ENCODE measurements around the gene REXO4. TPM values are rescaled to one million over a fixed set of nuclear protein-coding genes. Genes with fewer than 3 reads are reported as not detected.
"Not testable (repeated sequence)": the region's sequence is repeated elsewhere in the genome, so short reads cannot be mapped to it uniquely, and the experiment has no call there.

The REXO4 gene
- total and polyA plus RNA-seq, 10 of the 15 experiments (the other 5 are each of a cell fraction or from before 2014, with no cell fraction given): 2.7 to 43.9 (median 30.5) TPM

DNA sequence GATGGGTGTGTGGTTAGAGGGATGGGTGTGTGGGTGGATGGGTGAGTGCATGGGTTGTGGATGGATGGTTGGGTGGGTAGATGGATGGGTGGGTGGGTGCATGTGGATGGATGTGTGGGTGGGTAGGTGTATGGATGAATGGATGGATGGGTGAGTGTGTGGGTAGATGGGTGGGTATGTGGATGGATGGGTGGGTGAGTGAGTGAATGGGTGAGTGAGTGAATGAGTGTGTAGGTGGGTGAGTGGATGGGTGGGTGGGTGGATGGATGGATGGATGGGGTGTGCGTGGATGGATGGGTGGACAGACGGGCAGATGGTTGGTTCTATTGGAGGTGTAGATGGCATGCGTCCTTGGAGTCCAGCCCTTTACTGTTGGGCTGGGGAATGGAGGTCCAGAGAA lies 24.4 kb downstream of the REXO4 start:
- BruUV-seq (replicated peaks): no TSS peak

DNA sequence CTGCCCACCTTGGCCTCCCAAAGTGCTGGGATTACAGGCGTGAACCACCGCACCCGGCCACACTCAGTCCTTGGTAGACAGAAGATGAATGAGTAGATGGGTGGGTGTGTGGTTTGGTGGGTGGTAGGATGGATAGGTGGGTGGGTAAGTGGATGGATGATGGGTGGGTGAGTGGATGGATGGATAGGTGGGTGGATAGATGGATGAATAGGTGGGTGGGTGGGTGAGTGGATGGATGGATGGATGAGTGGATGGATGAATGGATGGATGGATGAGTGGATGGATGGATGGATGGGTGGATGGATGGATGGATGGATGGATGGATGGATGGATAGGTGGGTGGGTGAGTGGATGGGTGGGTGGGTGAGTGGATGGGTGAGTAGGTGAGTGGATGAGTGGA lies 25.5 kb downstream of the REXO4 start:
- POLR2A ChIA-PET; H3K27me3 ChIP-seq (replicated peaks in 1 of 2; ENCODE audit: control insufficient read depth in 2 of 2, insufficient read depth in 2 of 2, low read length in 1 of 2); H4K20me1 ChIP-seq (ENCODE audit: control insufficient read depth, insufficient read depth); DNase-seq (ENCODE audit: low read depth, low spot score); ATAC-seq; in situ Hi-C loops (cut with MboI); BruUV-seq (replicated peaks); H3K9ac ChIP-seq (ENCODE audit: control insufficient read depth, insufficient read depth, low read length); CTCF ChIA-PET; FAIRE-seq; H2AFZ ChIP-seq (ENCODE audit: control insufficient read depth, low read depth, low read length); intact Hi-C loops (cut with micrococcal nuclease; ENCODE audit: unreplicated experiment); H3K4me2 ChIP-seq (ENCODE audit: control insufficient read depth, insufficient read depth); H3K9me3 ChIP-seq (replicated peaks; ENCODE audit: control insufficient read depth, insufficient read depth, low read length); RAD21 ChIA-PET (ENCODE audit: unreplicated experiment); SMC1A ChIA-PET (ENCODE audit: uncharacterized antibody, unreplicated experiment); H3K36me3 ChIP-seq (ENCODE audit: control insufficient read depth in 2 of 2, insufficient read depth in 2 of 2, low read length in 1 of 2); H3K27ac ChIP-seq (ENCODE audit: control insufficient read depth, insufficient read depth); H3K79me2 ChIP-seq (ENCODE audit: control insufficient read depth, insufficient read depth, low read length); H3K4me1 ChIP-seq (ENCODE audit: control insufficient read depth, insufficient read depth, low read length); H3K4me3 ChIP-seq: not testable (repeated sequence)
- 92% methylated on average over 3 of the region's 3 CpGs for WGBS (ENCODE audit: insufficient coverage, insufficient replicate concordance, low lambda C conversion rate, missing lambda C conversion rate)

More for the DNA sequence above, 24.4 kb downstream of the REXO4 start:
- RAD21 ChIA-PET (ENCODE audit: unreplicated experiment): interaction anchor here (1.2 kb wide), 1 partner anchor 16 kb away, joined by 4 read pairs; no protein-coding TSS in a partner anchor
- Histone ChIP-seq H3K36me3 (ENCODE audit: control insufficient read depth in 2 of 2, insufficient read depth in 2 of 2, low read length in 1 of 2) (no peaks in the 10 kb centered on the region), H3K9ac (ENCODE audit: control insufficient read depth, insufficient read depth, low read length) (no peak overlapping the region), H3K4me3 (no peak overlapping the region), H3K27ac (ENCODE audit: control insufficient read depth, insufficient read depth) (no peak overlapping the region), H2AFZ (ENCODE audit: control insufficient read depth, low read depth, low read length) (no peak overlapping the region), H3K4me2 (ENCODE audit: control insufficient read depth, insufficient read depth) (no peak overlapping the region), H3K4me1 (ENCODE audit: control insufficient read depth, insufficient read depth, low read length) (no peaks in the 10 kb centered on the region), H3K9me3 (replicated peaks; ENCODE audit: control insufficient read depth, insufficient read depth, low read length) (no peaks in the 10 kb centered on the region), H3K79me2 (ENCODE audit: control insufficient read depth, insufficient read depth, low read length) (no peaks in the 10 kb centered on the region), H4K20me1 (ENCODE audit: control insufficient read depth, insufficient read depth) (no peaks in the 10 kb centered on the region), H3K27me3 (replicated peaks in 1 of 2; ENCODE audit: control insufficient read depth in 2 of 2, insufficient read depth in 2 of 2, low read length in 1 of 2) (no peaks in the 10 kb centered on the region)
- WGBS (ENCODE audit: insufficient coverage, insufficient replicate concordance, low lambda C conversion rate, missing lambda C conversion rate): 80% methylated on average over 1 of the region's 3 CpGs
- CTCF ChIA-PET: no interaction called here
- in situ Hi-C loops (cut with MboI): no loop called here
- FAIRE-seq (no peak), DNase-seq (ENCODE audit: low read depth, low spot score) (no peak), ATAC-seq (no peak)
- SMC1A ChIA-PET (ENCODE audit: uncharacterized antibody, unreplicated experiment): no interaction called here
- intact Hi-C loops (cut with micrococcal nuclease; ENCODE audit: unreplicated experiment): no loop called here
- TF ChIP-seq WRNIP1 (IDR thresholded peaks at IDR 0.05; ENCODE audit: borderline replicate concordance, low read depth, low read length) (no peak), KAT2A (conservative IDR thresholded peaks at IDR 0.05; ENCODE audit: control insufficient read depth, low read depth, low read length) (no peak)
- TF ChIP-seq, protein P1, sequence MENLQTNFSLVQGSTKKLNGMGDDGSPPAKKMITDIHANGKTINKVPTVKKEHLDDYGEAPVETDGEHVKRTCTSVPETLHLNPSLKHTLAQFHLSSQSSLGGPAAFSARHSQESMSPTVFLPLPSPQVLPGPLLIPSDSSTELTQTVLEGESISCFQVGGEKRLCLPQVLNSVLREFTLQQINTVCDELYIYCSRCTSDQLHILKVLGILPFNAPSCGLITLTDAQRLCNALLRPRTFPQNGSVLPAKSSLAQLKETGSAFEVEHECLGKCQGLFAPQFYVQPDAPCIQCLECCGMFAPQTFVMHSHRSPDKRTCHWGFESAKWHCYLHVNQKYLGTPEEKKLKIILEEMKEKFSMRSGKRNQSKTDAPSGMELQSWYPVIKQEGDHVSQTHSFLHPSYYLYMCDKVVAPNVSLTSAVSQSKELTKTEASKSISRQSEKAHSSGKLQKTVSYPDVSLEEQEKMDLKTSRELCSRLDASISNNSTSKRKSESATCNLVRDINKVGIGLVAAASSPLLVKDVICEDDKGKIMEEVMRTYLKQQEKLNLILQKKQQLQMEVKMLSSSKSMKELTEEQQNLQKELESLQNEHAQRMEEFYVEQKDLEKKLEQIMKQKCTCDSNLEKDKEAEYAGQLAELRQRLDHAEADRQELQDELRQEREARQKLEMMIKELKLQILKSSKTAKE (IDR thresholded peaks at IDR 0.05; ENCODE audit: low read depth, poor library complexity, severe bottlenecking): no peak
- TF ChIP-seq, protein P2, sequence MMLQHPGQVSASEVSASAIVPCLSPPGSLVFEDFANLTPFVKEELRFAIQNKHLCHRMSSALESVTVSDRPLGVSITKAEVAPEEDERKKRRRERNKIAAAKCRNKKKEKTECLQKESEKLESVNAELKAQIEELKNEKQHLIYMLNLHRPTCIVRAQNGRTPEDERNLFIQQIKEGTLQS (IDR thresholded peaks at IDR 0.05; ENCODE audit: borderline replicate concordance, extremely low read depth, low read depth, low read length): no peak
- POLR2A ChIA-PET: no interaction called here

DNA sequence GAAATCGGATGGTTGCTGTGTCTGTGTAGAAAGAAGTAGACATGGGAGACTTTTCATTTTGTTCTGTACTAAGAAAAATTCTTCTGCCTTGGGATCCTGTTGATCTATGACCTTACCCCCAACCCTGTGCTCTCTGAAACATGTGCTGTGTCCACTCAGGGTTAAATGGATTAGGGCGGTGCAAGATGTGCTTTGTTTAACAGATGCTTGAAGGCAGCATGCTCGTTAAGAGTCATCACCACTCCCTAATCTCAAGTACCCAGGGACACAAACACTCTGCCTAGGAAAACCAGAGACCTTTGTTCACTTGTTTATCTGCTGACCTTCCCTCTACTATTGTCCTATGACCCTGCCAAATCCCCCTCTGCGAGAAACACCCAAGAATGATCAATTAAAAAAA lies 26.4 kb downstream of the REXO4 start:
- 30% methylated on average over 2 of the region's 4 CpGs for WGBS (ENCODE audit: insufficient coverage, insufficient replicate concordance, low lambda C conversion rate, missing lambda C conversion rate)

More for the DNA sequence above, 26.4 kb downstream of the REXO4 start:
- CTCF ChIA-PET; H3K79me2 ChIP-seq (ENCODE audit: control insufficient read depth, insufficient read depth, low read length); ATAC-seq; H3K9ac ChIP-seq (ENCODE audit: control insufficient read depth, insufficient read depth, low read length); H3K4me1 ChIP-seq (ENCODE audit: control insufficient read depth, insufficient read depth, low read length); H3K36me3 ChIP-seq (ENCODE audit: control insufficient read depth in 2 of 2, insufficient read depth in 2 of 2, low read length in 1 of 2); H3K27me3 ChIP-seq (replicated peaks in 1 of 2; ENCODE audit: control insufficient read depth in 2 of 2, insufficient read depth in 2 of 2, low read length in 1 of 2); H2AFZ ChIP-seq (ENCODE audit: control insufficient read depth, low read depth, low read length); intact Hi-C loops (cut with micrococcal nuclease; ENCODE audit: unreplicated experiment); FAIRE-seq; in situ Hi-C loops (cut with MboI); H3K9me3 ChIP-seq (replicated peaks; ENCODE audit: control insufficient read depth, insufficient read depth, low read length); RAD21 ChIA-PET (ENCODE audit: unreplicated experiment); H3K27ac ChIP-seq (ENCODE audit: control insufficient read depth, insufficient read depth); POLR2A ChIA-PET; SMC1A ChIA-PET (ENCODE audit: uncharacterized antibody, unreplicated experiment); BruUV-seq (replicated peaks); H3K4me2 ChIP-seq (ENCODE audit: control insufficient read depth, insufficient read depth); H4K20me1 ChIP-seq (ENCODE audit: control insufficient read depth, insufficient read depth); H3K4me3 ChIP-seq; DNase-seq (ENCODE audit: low read depth, low spot score): not testable (repeated sequence)

Measured in GM12878 (cell line).